ENCODE results near the gene RMC1.
"Not testable (repeated sequence)": the region's sequence is repeated elsewhere in the genome, so short reads cannot be mapped to it uniquely, and the experiment has no call there.

Gene RMC1

GRCh38 chr18:23498117-23498516, 5.2 kb upstream of the RMC1 start:
- DNase-seq, result no peak

GRCh38 chr18:23498877-23499276, 4.4 kb upstream of the RMC1 start:
- DNase-seq, result peak; percentile 54 to 73

- DNase-seq, result peak; percentile 42 to 59
Measured at GRCh38 chr18:23499291-23499781, 4.0 kb upstream of the RMC1 start.

- no peak for DNase-seq
Measured at GRCh38 chr18:23501626-23502025, 1.7 kb upstream of the RMC1 start.

GRCh38 chr18:23502516-23503037, 734 bp upstream of the RMC1 start:
- no peak for DNase-seq

GRCh38 chr18:23503963-23504344, 643 bp downstream of the RMC1 start:
- DNase-seq, result no peak

- no peak for DNase-seq
Measured at GRCh38 chr18:23504720-23505119, 1.4 kb downstream of the RMC1 start.

GRCh38 chr18:23506393-23506792, 3.1 kb downstream of the RMC1 start:
- DNase-seq, result no peak

GRCh38 chr18:23510923-23511322, 7.6 kb downstream of the RMC1 start:
- DNase-seq, result not testable (repeated sequence)

GRCh38 chr18:23512216-23512615, 8.9 kb downstream of the RMC1 start:
- DNase-seq, result peak in 1 of 2 donors; percentile 51

GRCh38 chr18:23512641-23513040, 9.3 kb downstream of the RMC1 start:
- DNase-seq, result no peak

- peak; percentile 76 to 84 for DNase-seq
Measured at GRCh38 chr18:23515911-23516546, 12.7 kb downstream of the RMC1 start.

GRCh38 chr18:23519734-23520133, 16.4 kb downstream of the RMC1 start:
- peak in 1 of 2 donors; percentile 38 for DNase-seq

- no peak for DNase-seq
Measured at GRCh38 chr18:23521271-23521670, 18.0 kb downstream of the RMC1 start.

GRCh38 chr18:23521907-23522306, 18.6 kb downstream of the RMC1 start:
- no peak for DNase-seq

GRCh38 chr18:23523429-23524212, 20.3 kb downstream of the RMC1 start:
- peak; percentile 68 to 70 for DNase-seq

GRCh38 chr18:23524213-23524707, 20.9 kb downstream of the RMC1 start:
- DNase-seq, result no peak

GRCh38 chr18:23526501-23527063, 23.3 kb downstream of the RMC1 start:
- DNase-seq, result no peak

- DNase-seq, result peak; percentile 94 to 97
Measured at GRCh38 chr18:23528580-23529472, 25.5 kb downstream of the RMC1 start.

GRCh38 chr18:23529604-23530003, 26.3 kb downstream of the RMC1 start:
- peak; percentile 40 to 54 for DNase-seq

GRCh38 chr18:23530195-23530594, 26.9 kb downstream of the RMC1 start:
- peak; percentile 79 to 88 for DNase-seq

GRCh38 chr18:23531912-23532311, 28.6 kb downstream of the RMC1 start:
- no peak for DNase-seq
